Measurements from ENCODE around the gene SLC2A3.
A peak's percentile ranks its signal among the peaks of the same experiment; 100 is the strongest.
"Not testable (repeated sequence)": the region's sequence is repeated elsewhere in the genome, so short reads cannot be mapped to it uniquely, and the experiment has no call there.

The SLC2A3 gene

DNA sequence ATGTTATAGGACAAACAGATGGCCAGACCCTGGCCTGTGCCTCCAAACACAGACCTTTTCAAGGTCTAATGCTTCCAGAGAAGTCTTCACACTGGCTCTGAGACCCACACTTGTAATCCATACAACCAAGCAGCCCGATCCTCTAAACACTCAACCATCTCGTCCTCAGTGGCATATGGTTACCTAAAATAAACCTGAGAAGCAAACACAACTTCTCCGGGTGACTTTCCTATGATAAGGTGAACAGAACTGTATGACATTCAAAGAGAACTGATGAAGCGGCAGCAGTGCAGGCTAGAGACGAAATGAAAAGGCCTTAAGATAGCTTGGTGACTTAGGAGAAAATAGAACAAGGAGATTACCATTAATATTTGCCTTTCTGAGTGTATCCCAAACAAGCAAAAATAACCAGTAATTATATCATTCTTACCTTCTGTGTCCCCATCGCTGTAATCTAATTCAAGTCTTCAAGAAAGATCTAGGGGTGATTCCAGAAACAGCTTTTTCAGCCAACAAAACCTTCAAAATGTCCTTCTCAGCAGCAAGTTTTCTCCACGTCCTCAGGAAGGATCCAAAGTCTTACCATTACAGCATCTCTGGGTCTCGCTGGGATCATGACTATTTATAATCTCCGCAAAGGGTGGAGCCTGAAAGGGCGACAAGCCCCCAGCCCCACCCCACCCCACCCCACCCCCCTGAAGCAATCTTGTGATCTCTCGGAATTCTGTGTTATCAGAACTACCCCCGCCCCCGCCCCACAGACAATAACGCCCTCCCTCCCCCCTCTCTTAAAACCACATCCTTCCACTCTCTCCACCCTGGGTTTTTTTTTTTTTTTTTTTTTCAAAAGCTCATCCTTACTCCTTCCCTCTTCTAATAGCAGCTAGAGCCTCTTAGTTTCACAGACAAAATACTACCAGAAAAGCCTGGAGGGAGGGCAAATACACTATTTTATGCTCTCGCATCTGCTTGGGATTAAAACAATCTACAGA is at the start of gene SLC2A3:
SLC2A3 (minus strand) TSS at position 598 of the 992 bp plus-strand sequence; CDS start at position 445, 153 bp downstream.
- no peak for DNase-seq (ENCODE audit: low spot score)

DNA sequence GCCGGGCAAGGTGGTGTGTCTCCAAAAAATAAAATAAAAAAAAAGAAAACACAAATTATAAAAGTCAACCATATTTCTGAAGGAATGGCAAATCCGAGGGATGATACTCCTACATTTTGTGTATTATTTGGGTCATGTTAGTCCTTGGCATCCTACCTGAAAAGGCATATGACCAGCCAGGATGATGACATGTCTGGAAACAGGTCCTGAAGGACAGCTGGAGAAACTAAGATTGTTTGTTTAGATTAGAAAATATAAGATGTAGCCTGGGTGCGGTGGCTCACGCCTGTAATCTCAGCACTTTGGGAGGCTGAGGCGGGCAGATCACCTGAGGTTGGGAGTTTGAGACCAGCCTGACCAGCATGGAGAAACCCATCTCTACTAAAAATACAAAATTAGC is 48.9 kb upstream of the SLC2A3 start:
- DNase-seq (ENCODE audit: low spot score), result no peak

DNA sequence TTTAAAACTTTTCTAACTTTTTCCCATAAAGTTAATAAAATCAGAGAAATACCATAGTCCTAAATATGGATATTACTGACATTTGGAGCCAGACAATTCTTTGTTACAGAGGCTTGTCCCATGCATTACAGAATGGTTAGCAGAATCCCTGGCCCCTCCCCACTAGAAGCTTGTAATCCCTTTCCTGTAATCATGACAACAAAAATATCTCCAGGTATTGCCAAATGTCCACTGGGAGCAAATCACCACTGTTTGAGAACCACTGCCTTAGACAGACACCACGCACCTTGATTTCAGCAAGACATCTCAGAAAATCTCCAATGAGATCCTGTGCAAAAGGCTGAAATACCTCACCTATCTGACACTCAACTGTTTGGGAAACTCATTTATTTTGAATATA is 47.5 kb upstream of the SLC2A3 start:
- DNase-seq (ENCODE audit: low spot score), result not testable (repeated sequence)

DNA sequence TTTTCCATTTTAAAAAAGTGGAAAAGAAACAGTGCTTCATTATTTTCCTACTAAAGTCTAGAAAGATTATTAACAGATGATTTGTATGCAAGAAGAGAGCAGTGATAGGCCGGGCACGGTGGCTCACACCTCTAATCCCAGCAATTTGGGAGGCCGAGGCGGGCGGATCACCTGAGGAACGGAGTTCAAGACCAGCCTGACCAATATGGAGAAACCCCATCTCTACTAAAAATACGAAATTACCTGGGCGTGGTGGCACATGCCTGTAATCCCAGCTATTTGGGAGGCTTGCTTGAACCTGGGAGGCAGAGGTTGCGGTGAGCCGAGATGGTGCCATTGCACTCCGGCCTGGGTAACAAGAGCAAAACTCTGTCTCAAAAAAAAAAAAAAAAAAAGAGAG is 47.0 kb upstream of the SLC2A3 start:
- not testable (repeated sequence) for DNase-seq (ENCODE audit: low spot score)

DNA sequence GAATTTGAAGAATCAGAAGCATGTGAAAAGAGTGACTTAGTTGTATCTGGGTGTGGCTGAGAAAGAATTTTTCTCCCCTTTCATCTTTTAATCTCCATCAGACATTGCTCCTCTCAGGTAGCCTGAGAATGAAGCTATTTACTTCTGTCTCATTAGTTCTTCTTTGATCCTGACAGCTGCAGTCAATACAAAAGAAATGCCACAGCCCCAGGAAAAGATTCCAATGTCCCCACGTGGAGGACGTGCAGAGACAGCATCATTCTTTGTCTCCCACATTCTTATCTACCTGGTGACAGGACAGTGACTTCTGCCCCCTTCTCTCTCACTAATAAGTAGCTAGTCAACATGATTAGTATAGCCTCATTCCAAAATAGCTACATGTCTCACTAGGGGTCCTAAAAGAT is 46.3 kb upstream of the SLC2A3 start:
- not testable (repeated sequence) for DNase-seq (ENCODE audit: low spot score)

DNA sequence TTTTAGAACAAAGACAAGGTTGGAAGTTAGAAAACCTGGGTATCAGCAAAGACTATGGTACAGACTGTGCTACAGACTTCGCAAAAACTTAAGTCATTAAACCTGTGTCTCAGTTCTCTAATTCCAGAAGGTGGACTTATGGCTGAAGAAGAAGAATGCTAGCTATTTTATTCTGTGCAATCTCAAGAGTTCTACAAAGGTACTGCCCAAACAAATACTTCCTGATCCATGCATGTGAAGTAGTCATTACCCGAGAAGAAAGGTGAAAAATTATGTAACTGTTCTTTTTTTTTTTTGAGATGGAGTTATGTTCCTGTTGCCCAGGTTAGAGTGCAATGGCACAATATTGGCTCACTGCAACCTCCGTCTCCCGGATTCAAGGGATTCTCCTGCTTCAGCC is 45.5 kb upstream of the SLC2A3 start:
- DNase-seq (ENCODE audit: low spot score), result no peak

DNA sequence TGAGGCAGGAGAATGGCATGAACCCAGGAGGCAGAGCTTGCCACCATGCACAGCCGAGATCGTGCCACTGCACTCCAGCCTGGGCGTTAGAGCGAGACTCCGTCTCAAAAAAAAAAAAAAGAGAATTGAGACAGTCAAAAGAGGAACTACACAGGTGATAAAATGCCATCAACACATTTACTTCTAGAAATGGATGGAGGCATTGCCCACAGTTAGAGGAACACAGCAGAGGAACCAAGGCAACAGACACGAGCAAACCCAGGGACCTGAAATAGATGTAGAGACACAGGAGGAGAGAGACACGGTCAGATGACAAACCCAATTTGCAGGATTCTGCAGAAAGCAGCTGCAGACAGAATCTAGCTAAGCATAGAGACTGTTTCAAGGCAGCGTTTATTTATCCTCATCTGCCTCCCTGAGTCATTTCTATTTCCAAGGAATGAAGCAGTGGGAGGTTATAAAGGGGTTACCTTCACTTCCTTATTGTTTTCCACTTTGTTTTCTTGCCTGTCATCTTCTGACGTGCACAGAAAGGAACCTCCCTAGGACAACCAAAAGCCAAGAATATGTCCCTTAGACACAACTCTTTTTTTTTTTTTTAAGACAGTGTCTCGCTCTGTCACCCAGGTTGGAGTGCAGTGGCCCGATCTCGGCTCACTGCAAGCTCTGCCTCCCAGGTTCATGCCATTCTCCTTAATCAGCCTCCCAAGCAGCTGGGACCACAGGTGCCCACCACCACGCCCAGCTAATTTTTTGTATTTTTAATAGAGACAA is 41.6 kb upstream of the SLC2A3 start:
- DNase-seq (ENCODE audit: low spot score), result not testable (repeated sequence)

DNA sequence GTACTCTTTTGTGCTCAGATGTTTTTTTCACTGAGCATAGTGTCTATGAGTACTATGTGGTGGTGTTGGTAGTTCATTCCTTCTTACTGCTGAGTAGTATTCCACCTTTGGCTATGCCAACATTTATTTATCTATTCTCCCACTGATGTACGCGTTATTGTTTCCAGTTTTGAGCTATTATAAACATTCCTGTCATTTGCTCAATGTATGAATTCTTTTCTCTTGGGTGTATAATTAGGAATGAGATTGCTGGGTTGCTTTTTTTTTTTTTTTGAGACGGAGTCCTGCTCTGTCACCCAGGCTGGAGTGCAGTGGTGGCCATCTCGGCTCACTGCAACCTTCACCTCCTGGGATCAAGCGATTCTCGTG is 37.5 kb upstream of the SLC2A3 start:
- no peak for DNase-seq (ENCODE audit: low spot score)

DNA sequence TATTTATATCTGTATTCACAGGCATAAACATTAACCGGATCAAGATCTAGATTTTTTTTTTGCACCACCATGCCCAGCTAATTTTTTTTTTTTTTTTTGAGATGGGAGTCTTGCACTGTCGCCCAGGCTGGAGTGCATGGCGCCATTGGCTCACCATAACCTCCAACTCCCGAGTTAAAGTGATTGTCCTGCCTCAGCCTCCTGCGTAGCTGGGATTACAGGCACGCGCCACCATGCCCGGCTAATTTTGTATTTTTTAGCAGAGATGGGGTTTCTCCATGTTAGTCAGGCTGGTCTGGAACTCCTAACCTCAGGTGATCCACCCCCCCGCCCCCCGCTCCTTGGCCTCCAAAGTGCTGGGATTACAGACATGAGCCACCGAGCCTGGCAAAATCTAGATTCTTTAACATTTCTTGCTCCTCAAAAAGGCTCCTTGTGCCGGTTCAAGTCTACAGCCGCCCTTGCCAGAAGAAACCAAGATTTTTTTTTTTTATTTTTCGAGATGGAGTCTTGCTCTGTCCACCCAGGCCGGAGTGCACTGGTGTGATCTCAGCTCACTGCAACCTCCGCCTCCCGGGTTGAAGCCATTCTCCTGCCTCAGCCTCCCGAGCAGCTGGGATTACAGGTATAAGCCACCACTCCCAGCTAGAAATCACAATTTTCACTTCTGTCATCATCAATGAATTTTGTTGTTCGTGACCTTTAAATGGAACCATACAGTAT is 36.9 kb upstream of the SLC2A3 start:
- DNase-seq (ENCODE audit: low spot score), result no peak

DNA sequence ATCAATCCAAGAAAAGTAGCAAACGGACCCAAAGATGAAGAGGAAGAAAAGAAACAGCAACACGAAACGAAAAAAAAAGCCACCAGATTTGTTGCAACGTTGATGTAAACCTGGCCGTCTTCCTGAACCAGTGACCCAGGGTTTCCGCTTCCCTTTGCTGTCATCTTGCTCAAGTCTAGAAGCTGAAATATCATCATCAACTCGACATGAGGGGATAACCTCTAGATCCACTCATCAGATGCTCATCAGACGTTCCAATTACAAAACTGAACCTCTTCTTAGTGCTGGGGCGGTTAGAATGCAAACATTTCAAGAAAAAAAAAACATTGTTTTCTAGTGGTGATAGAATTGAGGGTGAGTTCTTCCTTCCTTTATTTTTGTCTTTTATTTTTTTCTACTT is 36.3 kb upstream of the SLC2A3 start:
- not testable (repeated sequence) for DNase-seq (ENCODE audit: low spot score)

DNA sequence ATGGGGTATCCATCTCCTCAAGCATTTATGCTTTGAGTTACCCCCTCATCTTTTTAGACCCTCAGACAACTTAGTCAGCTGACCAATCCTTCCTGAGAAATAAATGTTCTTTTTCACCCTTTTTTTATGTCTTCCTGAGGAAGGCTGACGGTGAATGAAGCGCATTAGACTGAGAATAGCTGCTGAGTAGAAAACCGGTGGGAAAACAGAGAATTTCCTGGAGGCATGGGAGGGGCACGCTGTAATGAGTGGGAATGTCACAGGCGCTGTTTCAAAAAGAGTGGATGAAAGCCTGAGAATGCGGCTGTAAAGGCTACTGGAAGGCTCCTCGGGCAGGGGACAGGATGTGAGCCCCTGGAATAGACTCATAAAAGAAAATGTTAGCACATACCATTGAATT is 35.8 kb upstream of the SLC2A3 start:
- DNase-seq (ENCODE audit: low spot score), result not testable (repeated sequence)

DNA sequence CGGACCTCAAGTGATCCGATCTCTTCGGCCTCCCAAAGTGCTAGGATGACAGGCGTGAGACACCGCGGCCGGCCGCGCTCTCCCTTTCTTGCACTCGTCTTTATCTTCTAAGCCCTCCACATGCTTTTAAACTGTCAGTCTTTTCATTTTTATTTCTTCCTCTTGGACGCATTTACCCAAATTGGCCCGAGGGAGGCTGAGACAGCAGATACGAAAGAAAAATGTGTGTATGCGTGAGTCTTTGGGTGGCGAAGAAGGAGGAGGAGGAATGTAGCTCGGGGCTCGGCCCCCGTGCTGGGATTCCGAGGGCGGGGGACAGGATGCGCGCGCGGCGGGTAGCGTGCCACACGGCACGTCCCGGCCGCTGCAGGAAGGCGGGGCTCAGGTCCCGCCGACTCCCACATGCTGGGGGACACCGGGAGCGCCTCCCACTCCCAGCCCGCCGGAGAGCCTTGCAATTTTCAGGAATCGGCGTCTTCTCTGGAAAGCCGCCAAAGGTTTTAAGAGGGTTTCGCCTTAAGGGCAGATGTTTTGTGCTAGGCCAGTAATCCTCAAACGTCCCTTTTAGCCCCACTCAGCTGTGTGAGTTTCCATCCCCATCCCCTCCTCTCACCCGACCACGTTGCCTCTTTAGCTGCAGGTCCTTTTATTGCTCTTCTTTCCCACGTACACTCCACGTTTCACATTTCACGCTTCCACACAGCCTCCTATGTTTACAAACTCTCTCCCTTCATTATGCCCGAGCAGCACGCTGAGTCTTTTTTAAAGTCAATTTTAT is 34.7 kb upstream of the SLC2A3 start:
- peak; percentile 71 for DNase-seq (ENCODE audit: low spot score)

DNA sequence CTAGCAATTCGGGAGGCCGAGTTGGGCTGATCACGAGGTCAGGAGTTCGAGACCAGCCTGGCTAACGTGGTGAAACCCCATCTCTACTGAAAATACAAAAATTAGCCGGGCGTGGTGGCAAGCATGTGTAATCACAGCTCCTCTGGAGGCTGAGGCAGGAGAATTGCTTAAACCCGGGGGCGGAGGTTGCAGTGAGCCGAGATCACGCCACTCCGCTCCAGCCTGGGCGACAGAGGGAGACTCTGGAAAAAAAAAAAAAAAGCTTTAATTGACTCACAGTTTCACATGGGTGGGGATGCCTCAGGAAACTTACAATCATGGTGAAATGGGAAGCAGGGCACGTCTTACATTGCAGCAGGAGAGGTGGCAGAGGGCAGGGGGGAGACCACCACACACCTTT is 30.6 kb upstream of the SLC2A3 start:
- no peak for DNase-seq (ENCODE audit: low spot score)

DNA sequence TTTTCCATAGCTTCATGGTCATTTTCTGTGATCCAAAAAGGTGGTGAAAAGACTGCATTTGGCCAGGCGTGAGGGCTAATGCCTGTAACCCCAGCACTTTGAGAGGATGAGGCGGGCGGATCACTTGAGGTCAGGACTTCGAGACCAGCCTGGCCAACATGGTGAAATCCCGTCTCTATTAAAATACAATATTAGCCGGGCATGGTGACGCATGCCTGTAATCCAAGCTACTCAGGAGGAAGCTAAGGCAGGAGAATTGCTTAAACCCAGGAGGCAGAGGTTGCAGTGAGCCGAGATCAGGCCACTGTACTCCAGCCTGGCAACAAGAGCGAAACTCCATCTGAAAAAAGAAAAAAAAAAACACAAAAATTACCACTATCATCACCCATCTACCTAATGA is 28.7 kb upstream of the SLC2A3 start:
- DNase-seq (ENCODE audit: low spot score), result not testable (repeated sequence)

DNA sequence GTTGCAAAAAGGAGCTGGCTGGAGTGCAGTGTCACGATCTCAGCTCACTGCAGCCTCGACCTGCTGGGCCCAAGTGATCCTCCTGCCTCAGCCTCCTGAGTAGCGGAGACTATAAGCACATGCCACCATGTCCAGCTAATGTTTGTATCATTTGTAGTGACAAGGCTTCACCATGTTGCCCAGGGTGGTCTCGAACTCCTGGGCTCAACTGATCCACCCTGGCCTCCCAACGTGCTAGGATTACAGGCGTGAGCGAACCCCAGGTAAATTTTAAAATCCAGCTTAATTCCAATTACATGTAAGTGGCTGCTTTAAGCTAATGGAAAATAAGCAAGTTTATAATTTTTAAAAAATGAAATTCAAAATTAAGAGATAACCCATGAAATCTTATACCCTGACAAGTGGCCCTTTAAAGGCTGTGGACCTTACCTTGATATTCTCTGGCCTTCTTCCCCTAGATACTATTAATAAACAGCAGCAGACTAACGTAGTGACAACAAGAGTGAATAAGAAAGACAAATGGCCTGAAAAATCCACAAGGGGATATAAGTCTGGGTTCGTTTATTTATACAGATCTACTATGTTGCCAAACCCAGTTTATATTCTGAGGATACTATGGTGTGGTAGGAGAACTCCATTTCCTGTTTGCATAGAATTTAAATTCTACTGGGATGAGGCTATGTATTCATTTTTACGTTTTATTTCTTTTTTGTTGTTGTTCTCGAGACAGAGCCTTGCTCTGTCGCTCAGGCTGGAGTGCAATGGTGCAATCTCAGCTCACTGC is 25.6 kb upstream of the SLC2A3 start:
- no peak for DNase-seq (ENCODE audit: low spot score)

DNA sequence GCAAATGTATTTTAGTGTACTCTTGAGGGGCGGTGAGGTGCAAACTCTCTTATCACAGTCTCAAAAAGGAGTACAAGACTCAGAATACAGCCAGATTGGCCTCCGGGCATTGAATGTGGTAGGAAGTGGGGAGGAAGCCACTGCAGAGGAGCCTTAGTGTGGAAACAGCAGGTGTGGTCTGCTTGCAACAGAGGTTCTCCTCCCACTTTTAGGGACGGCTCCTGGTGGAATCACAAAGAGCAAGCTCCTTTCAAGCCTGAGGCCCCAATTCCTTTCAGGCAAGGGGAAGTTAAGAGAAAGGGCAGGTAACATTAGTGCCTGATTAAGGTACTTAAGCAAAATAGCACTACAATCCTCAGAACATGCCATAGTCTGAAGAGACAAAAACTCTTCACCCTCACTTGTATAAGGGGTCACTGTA is 23.7 kb upstream of the SLC2A3 start:
- no peak for DNase-seq (ENCODE audit: low spot score)

DNA sequence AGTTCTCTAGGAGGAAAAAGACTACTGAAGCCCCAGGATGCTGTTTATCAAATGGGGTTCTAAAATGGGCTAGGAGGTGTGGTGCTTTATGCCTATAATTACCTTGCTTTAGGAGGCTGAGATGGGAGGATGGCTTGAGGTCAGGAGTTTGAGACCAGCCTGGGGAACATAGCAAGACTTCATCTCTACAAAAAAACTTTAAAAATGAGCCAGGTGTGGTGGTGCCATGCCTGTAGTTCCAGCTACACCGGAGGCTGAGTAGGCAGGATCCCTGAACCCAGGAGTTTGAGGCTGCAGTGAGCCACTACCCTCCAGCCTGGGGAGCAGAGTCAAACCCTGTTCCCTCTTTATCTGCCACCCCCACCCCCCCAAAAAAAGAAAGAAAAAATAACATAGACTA is 23.3 kb upstream of the SLC2A3 start:
- DNase-seq (ENCODE audit: low spot score), result no peak

DNA sequence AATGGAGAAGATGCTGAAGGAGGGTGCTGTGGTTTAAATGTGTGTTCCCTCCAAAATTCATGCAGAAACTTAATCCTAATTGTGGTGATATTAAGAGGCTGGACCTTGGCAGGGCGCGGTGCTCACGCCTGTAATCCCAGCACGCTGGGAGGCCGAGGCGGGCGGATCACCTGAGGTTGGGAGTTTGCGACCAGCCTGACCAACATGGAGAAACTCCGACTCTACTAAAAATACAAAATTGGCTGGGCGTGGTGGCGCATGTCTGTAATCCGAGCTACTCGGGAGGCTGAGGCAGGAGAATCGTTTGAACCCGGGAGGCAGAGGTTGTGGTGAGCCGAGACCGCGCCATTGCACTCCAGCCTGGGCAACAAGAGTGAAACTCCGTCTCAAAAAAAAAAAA is 18.9 kb upstream of the SLC2A3 start:
- not testable (repeated sequence) for DNase-seq (ENCODE audit: low spot score)

DNA sequence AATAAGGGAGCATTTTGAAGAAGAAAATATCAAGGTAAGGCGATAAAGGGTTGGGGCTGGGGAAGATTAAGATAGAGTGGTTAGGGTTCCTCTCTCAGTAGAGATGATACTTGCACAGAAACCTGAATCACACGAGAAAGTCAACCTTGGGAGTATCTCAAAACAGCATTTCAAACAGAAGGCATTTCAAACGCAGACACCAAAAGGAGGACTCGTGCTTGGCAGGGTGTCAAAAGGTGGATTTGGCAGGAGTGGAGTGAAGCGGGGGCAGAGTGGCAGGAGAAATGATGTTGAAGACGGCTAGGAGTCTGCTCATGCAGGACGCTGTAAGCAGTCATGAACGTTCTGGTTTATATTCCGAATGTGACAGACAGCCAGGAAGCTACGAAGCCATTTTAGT is 18.4 kb upstream of the SLC2A3 start:
- not testable (repeated sequence) for DNase-seq (ENCODE audit: low spot score)

DNA sequence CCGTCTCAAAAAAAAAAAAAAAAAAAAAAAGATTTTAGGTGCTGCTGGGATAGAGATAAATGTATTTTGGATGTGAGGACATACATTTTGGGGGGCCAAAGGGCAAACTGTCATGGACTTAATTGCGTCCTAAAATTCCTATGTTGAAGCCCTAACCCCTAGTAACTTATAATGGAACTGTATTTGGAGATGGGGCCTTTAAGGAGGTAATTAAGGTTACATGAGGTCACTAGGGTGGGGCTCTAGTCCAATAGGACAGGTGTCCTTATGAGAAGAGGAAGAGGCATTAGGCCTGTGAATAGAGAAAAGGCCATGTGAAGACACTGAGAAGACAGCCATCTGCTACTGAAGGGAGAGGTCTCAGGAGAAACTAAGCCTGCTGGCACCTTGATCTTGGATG is 17.9 kb upstream of the SLC2A3 start:
- DNase-seq (ENCODE audit: low spot score), result not testable (repeated sequence)

DNA sequence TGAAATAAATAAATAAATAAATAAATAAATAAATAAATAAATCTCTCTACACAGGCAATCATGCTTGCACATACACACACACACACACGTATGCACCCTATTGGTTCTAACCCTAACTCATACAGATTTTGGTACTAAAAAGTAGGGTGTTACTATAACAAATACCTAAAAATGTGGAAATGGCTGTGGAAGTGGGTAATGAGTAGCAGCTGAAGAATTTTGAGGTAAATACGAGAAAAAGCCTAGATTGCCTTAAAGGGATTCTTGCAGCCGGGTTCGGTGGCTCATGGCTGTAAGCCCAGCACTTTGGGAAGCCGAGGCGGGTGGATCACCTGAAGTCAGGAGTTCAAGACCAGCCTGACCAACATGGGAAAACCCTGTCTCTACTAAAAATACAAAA is 15.7 kb upstream of the SLC2A3 start:
- no peak for DNase-seq (ENCODE audit: low spot score)

Data from hematopoietic multipotent progenitor cell treated with erythropoietin and hydrocortisone succinate and interleukin-3 and kit ligand, for 15 days (in vitro differentiated cells).